ENCODE results near the gene SYNE3.

The SYNE3 gene

GRCh38 chr14:95509495-95509894, 7.0 kb downstream of the SYNE3 start:
- DNase-seq (ENCODE audit: insufficient read length, low spot score): no peak
- no peak for FAIRE-seq

GRCh38 chr14:95508377-95508776, 8.1 kb downstream of the SYNE3 start:
- no peak for DNase-seq (ENCODE audit: insufficient read length, low spot score)
- FAIRE-seq: no peak

- DNase-seq (ENCODE audit: insufficient read length, low spot score): no peak
- peak; percentile 87 for FAIRE-seq
These were observed 8.7 kb downstream of the SYNE3 start for GRCh38 chr14:95507701-95508103.

- FAIRE-seq (peak; percentile 79), DNase-seq (ENCODE audit: insufficient read length, low spot score) (peak; percentile 90)
These were observed 9.3 kb downstream of the SYNE3 start for GRCh38 chr14:95507174-95507573.

- no peak for FAIRE-seq
These were observed 11.3 kb downstream of the SYNE3 start for GRCh38 chr14:95505030-95505589.

GRCh38 chr14:95504135-95505029, 12.1 kb downstream of the SYNE3 start:
- FAIRE-seq: no peak
- no peak for DNase-seq (ENCODE audit: insufficient read length, low spot score)

More at GRCh38 chr14:95505030-95505589, 11.3 kb downstream of the SYNE3 start:
- DNase-seq (ENCODE audit: insufficient read length, low spot score): no peak

- FAIRE-seq: no peak
These were observed 12.9 kb downstream of the SYNE3 start for GRCh38 chr14:95503365-95504134.

GRCh38 chr14:95502381-95502950, 14.0 kb downstream of the SYNE3 start:
- FAIRE-seq (no peak), DNase-seq (ENCODE audit: insufficient read length, low spot score) (no peak)

More at GRCh38 chr14:95503365-95504134, 12.9 kb downstream of the SYNE3 start:
- DNase-seq (ENCODE audit: insufficient read length, low spot score): no peak

DNA sequence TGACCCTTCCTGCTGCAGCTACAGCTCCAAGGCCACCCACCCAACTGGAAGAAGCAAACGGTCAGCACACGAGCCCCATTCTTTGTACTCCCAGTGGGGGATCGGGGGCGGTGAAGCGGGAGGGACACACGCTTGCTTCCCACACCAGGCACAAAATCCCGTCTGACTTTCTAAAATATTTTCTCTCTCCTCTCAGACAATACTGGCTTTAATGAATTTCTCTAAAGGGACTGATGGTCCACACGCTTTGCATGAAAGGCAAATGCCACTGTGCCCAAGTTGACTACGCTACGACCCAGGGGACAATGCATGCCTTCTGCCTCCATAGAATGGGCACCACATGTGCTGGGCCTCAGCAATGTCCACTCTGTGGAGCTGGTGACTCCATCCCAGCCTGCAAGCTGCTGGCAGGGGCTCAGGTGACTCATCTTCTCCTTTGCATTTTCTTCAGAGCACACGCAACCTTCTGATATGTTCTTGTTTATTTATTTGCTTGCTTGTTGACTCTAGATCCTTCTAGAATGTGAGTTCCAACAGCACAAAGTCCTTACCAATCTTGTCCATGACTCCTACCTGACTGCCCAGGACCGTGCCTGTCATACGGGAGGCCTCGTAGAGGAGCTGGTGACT, 15.6 kb downstream of the SYNE3 start:
- FAIRE-seq (no peak), DNase-seq (ENCODE audit: insufficient read length, low spot score) (no peak)

GRCh38 chr14:95500201-95500681, 16.2 kb downstream of the SYNE3 start:
- FAIRE-seq: no peak
- no peak for DNase-seq (ENCODE audit: insufficient read length, low spot score)

GRCh38 chr14:95499354-95499750, 17.1 kb downstream of the SYNE3 start:
- DNase-seq (ENCODE audit: insufficient read length, low spot score) (no peak), FAIRE-seq (no peak)

GRCh38 chr14:95498622-95499353, 17.7 kb downstream of the SYNE3 start:
- no peak for DNase-seq (ENCODE audit: insufficient read length, low spot score)
- no peak for FAIRE-seq

GRCh38 chr14:95497561-95498011, 18.9 kb downstream of the SYNE3 start:
- DNase-seq (ENCODE audit: insufficient read length, low spot score) (no peak), FAIRE-seq (no peak)

- no peak for FAIRE-seq
- no peak for DNase-seq (ENCODE audit: insufficient read length, low spot score)
These were observed 19.7 kb downstream of the SYNE3 start for GRCh38 chr14:95496690-95497259.

- FAIRE-seq (peak; percentile 16), DNase-seq (ENCODE audit: insufficient read length, low spot score) (no peak)
These were observed 20.3 kb downstream of the SYNE3 start for GRCh38 chr14:95496111-95496681.

DNA sequence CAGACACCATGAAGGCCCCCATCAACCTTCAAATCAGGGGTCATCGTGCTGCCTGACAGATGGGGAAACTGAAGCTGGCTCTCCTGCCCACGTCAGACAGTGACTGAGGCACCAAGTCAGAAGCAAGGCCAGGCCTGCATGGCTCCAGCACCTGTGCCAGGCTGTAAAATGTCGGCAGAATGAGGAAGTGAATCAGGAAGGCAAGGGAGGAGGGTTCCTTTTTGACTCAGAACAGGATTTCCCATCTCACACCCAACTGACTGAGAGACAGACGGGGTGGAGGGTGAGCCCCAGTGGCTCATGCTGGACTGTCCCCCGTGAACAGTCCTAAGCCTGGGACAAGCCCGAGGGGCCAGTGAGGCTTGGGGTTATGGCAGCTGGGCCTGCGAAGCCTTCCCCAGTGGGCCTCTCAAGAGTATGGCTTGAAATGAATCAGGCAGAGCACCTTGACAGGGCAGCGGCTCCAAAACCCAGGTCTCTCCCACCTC, 20.9 kb downstream of the SYNE3 start:
- no peak for DNase-seq (ENCODE audit: insufficient read length, low spot score)
- peak; percentile 13 for FAIRE-seq

- DNase-seq (ENCODE audit: insufficient read length, low spot score): no peak
These were observed 21.4 kb downstream of the SYNE3 start for GRCh38 chr14:95495076-95495475.

DNA sequence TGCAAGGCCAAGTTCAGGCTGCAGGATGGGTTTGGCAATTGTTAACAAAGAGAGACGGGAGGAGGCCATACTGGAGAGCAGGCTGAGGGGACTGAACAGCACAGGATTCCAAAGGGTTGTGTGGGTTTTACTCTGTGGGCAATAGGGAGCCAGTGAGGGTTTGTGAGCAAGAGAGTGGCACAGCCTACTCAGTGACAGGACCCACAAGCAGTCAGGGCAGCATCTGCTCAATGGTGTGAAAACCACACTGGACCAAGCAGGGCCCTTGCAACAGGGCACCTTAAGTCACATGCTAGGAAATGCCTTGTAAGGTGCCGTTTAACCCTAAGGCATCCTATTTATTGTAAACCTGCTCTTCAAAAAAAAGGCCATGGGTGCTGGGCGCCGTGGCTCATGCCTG, 22.0 kb downstream of the SYNE3 start:
- DNase-seq (ENCODE audit: insufficient read length, low spot score) (no peak), FAIRE-seq (no peak)

More at GRCh38 chr14:95495076-95495475, 21.4 kb downstream of the SYNE3 start:
- no peak for FAIRE-seq

- FAIRE-seq (no peak), DNase-seq (ENCODE audit: insufficient read length, low spot score) (no peak)
These were observed 22.5 kb downstream of the SYNE3 start for GRCh38 chr14:95493976-95494375.

Data from HTR-8/SVneo (cell line).